Body of pancreas (tissue), 4 donors: ENCODE results near the gene TEX2. TPM values are rescaled to one million over a fixed set of nuclear protein-coding genes. Genes with fewer than 3 reads are reported as not detected.
A peak's percentile ranks its signal among the peaks of the same experiment; 100 is the strongest.

Source experiments
- ATAC-seq: fragments of 150-250 bp; one replicate; pipeline ENCODE4 v1.9.1; 2016
- DNase-seq, 4 donors: peaks; one replicate each; pipeline ENCODE4 v3.0.0-alpha.2; 2019
- H3K27ac ChIP-seq, 4 donors: fragments of 200-600 bp; sonication (generic); 1 replicate in 3 of 4; 2 replicates in 1 of 4; pipeline versions ENCODE4 v1.5.1 to v1.6.1; 2016 to 2019; ENCODE audit warnings: mild to moderate bottlenecking in 1 of 4, mixed read lengths in 1 of 4, moderate library complexity in 1 of 4
- H3K27me3 ChIP-seq, 2 donors: fragments of 200-600 bp; sonication (generic); one replicate each; pipeline ENCODE4 v1.6.0; 2016; ENCODE audit warnings: mild to moderate bottlenecking in 1 of 2
- H3K36me3 ChIP-seq, 2 donors: fragments of 200-600 bp; sonication (generic); replicated peaks in 1 of 2; 2 replicates each; pipeline ENCODE4 v1.5.1; 2016; ENCODE audit warnings: low read depth in 2 of 2; ENCODE audit not compliant: insufficient read depth in 1 of 2
- H3K4me1 ChIP-seq: fragments of 200-600 bp; sonication (generic); one replicate; pipeline ENCODE4 v1.6.0; 2016
- H3K4me3 ChIP-seq, 2 donors: fragments of 200-600 bp; sonication (generic); 1 replicate in 1 of 2; 2 replicates in 1 of 2; pipeline ENCODE4 v1.5.1; 2016 to 2019
- H3K9me3 ChIP-seq, 3 donors: fragments of 200-600 bp; sonication (generic); 1 replicate in 2 of 3; 2 replicates in 1 of 3; pipeline ENCODE4 v1.5.1; 2016
- CTCF ChIP-seq, 7 experiments: fragments of 450-650 bp in 4 of 7; fragments of 200-600 bp in 3 of 7; sonication (generic) in 3 of 7; IDR thresholded peaks; one replicate each; pipeline ENCODE4 v1.5.1; 2016 to 2019; ENCODE audit warnings: antibody characterized with exemption in 7 of 7
- POLR2A ChIP-seq, 3 donors: fragments of 450-650 bp; IDR thresholded peaks; one replicate each; pipeline ENCODE4 v1.6.1; 2016; ENCODE audit warnings: antibody characterized with exemption in 3 of 3, mild to moderate bottlenecking in 2 of 3
- WGBS, 2 donors: methylation state at CpG; one replicate each; pipeline ENCODE4 v1.1.5; 2017; 5-methylcytosine and 5-hydroxymethylcytosine counted together
- intact Hi-C: fragments of 100-400 bp; cut with DNase I; formaldehyde crosslinking; loops from one replicate; pipeline ENCODE4 v1.15.1; 2023
- small RNA-seq: library from RNA; depleted of rRNA; stranded (forward); fragments of <200 nt; gene quantifications from one replicate; pipeline ENCODE3, GENCODE V24; 2016
- total RNA-seq, 2 donors: library from RNA; depleted of rRNA; stranded (reverse); fragments of >200 nt; gene quantifications; one replicate each; pipeline ENCODE4 v1.1.0, GENCODE V29; 2016

TEX2 gene
- total RNA-seq, 2 donors from 2014 or later, result 36.1 to 82.1 TPM

- H3K27me3 ChIP-seq, result no peaks in the 10 kb centered on the region
- H3K4me1 ChIP-seq, result peaks cover 65% of the 10 kb centered on the region
- intact Hi-C loops, result no loop called here
- no peak overlapping the region for H3K4me3 ChIP-seq
- peak overlapping the region in 3 of 4 donors; percentile 50 to 53 (median 53) for H3K27ac ChIP-seq
- WGBS, 2 donors, result 63 to 72% methylated on average over 3 to 6 of the region's 6 CpGs
- TF ChIP-seq CTCF (IDR thresholded peaks at IDR 0.05), result no peak
- TF ChIP-seq POLR2A (IDR thresholded peaks at IDR 0.05), result no peak
- DNase-seq (no peak), ATAC-seq (no peak)
- no peaks in the 10 kb centered on the region for H3K9me3 ChIP-seq
- peaks cover 0 to 10% of the 10 kb centered on the region in 2 donors for H3K36me3 ChIP-seq
Observed at GRCh38 chr17:64099543-64099942, 163.5 kb downstream of the TEX2 start.

Small RNA genes within 50 kb of the gene (small RNA-seq; reads per million reads assigned to genes)
- gene SNORD104, result 328,568 reads per million, percentile 100 among the genes with 10 or more reads in this experiment

Other genes starting within 250 kb of the TEX2 start
- 10 to 100 TPM; 16.2 to 16.3 TPM for gene ICAM2, start 242.6 kb downstream of the TEX2 start, total RNA-seq
- gene ERN1, start 133.1 kb downstream of the TEX2 start, total RNA-seq, result 10 to 100 TPM; 63.3 to 77.1 TPM
- 10 to 100 TPM; 12.5 to 45.4 TPM for gene PECAM1, start 127.6 kb upstream of the TEX2 start, total RNA-seq
- 1 to 10 TPM in 1 of 2 donors, not detected in 1; 4.9 TPM for gene MILR1, start 185.9 kb upstream of the TEX2 start, total RNA-seq
- gene POLG2, start 233.8 kb upstream of the TEX2 start, total RNA-seq, result 10 to 100 TPM in 1 of 2 donors, 1 to 10 TPM in 1; 6.5 to 18.1 TPM
- 100 to 1,000 TPM; 487 to 513 TPM for gene DDX5, start 243.0 kb upstream of the TEX2 start, total RNA-seq
- gene CEP95, start 243.7 kb upstream of the TEX2 start, total RNA-seq, result 10 to 100 TPM; 18.5 to 39.7 TPM